DMS79 treated with DMSO at 0.1 percent for 48 hours (cell line): ENCODE measurements around the gene CD3D.
A peak's percentile ranks its signal among the peaks of the same experiment; 100 is the strongest.

Experiments used
- DNase-seq: peaks from one replicate; lab custom pipeline; 2025; lab: John Stamatoyannopoulos, UW

CD3D gene

GRCh38 chr11:118342503-118343161, at the start of gene CD3D:
TSS of gene CD3D (minus strand) at chr11:118342705. CDS start at chr11:118342607, 98 bp downstream.
- no peak for DNase-seq

GRCh38 chr11:118383657-118384056, 41.2 kb upstream of the CD3D start:
- no peak for DNase-seq

- DNase-seq: no peak
Measured at GRCh38 chr11:118382954-118383353, 40.4 kb upstream of the CD3D start.

GRCh38 chr11:118380571-118380970, 38.1 kb upstream of the CD3D start:
- DNase-seq: no peak

- no peak for DNase-seq
Measured at GRCh38 chr11:118379497-118379896, 37.0 kb upstream of the CD3D start.

GRCh38 chr11:118375978-118376377, 33.5 kb upstream of the CD3D start:
- DNase-seq: no peak

- DNase-seq: no peak
Measured at GRCh38 chr11:118374729-118375128, 32.2 kb upstream of the CD3D start.

GRCh38 chr11:118373871-118374270, 31.4 kb upstream of the CD3D start:
- DNase-seq: no peak

- no peak for DNase-seq
Measured at GRCh38 chr11:118373263-118373662, 30.8 kb upstream of the CD3D start.

GRCh38 chr11:118370774-118371173, 28.3 kb upstream of the CD3D start:
- no peak for DNase-seq

- no peak for DNase-seq
Measured at GRCh38 chr11:118366287-118366686, 23.8 kb upstream of the CD3D start.

- DNase-seq: no peak
Measured at GRCh38 chr11:118364956-118365615, 22.6 kb upstream of the CD3D start.

- peak; percentile 98 for DNase-seq
Measured at GRCh38 chr11:118359295-118359958, 16.9 kb upstream of the CD3D start, which contains the start of gene UBE4A. TSS of gene UBE4A (plus strand) at chr11:118359600. CDS start at chr11:118365081, 5,481 bp downstream.

- no peak for DNase-seq
Measured at GRCh38 chr11:118358071-118358470, 15.6 kb upstream of the CD3D start.

GRCh38 chr11:118353084-118353710, 10.7 kb upstream of the CD3D start:
- peak; percentile 26 for DNase-seq

GRCh38 chr11:118349475-118349874, 7.0 kb upstream of the CD3D start:
- no peak for DNase-seq

- no peak for DNase-seq
Measured at GRCh38 chr11:118343981-118344515, 1.5 kb upstream of the CD3D start, which contains the start of gene CD3G. TSS of gene CD3G (plus strand) at chr11:118344344. CDS start at chr11:118344424, 80 bp downstream.

GRCh38 chr11:118343248-118343647, 743 bp upstream of the CD3D start:
- no peak for DNase-seq

- DNase-seq: no peak
Measured at GRCh38 chr11:118341815-118342489, 553 bp downstream of the CD3D start.

GRCh38 chr11:118341261-118341660, 1.2 kb downstream of the CD3D start:
- no peak for DNase-seq

GRCh38 chr11:118340449-118340848, 2.1 kb downstream of the CD3D start:
- no peak for DNase-seq
